Body of pancreas (tissue), 4 donors: ENCODE results near the gene EPHB1. TPM values are rescaled to one million over a fixed set of nuclear protein-coding genes. Genes with fewer than 3 reads are reported as not detected.
"Not testable (repeated sequence)": the region's sequence is repeated elsewhere in the genome, so short reads cannot be mapped to it uniquely, and the experiment has no call there.

ENCODE experiments used
- ATAC-seq: fragments of 150-250 bp; one replicate; pipeline ENCODE4 v1.9.1; 2016
- DNase-seq, 4 donors: peaks; one replicate each; pipeline ENCODE4 v3.0.0-alpha.2; 2019
- H3K27ac ChIP-seq, 4 donors: fragments of 200-600 bp; sonication (generic); 1 replicate in 3 of 4; 2 replicates in 1 of 4; pipeline versions ENCODE4 v1.5.1 to v1.6.1; 2016 to 2019; ENCODE audit warnings: mild to moderate bottlenecking in 1 of 4, mixed read lengths in 1 of 4, moderate library complexity in 1 of 4
- H3K27me3 ChIP-seq, 2 donors: fragments of 200-600 bp; sonication (generic); one replicate each; pipeline ENCODE4 v1.6.0; 2016; ENCODE audit warnings: mild to moderate bottlenecking in 1 of 2
- H3K36me3 ChIP-seq, 2 donors: fragments of 200-600 bp; sonication (generic); replicated peaks in 1 of 2; 2 replicates each; pipeline ENCODE4 v1.5.1; 2016; ENCODE audit warnings: low read depth in 2 of 2; ENCODE audit not compliant: insufficient read depth in 1 of 2
- H3K4me1 ChIP-seq: fragments of 200-600 bp; sonication (generic); one replicate; pipeline ENCODE4 v1.6.0; 2016
- H3K4me3 ChIP-seq, 2 donors: fragments of 200-600 bp; sonication (generic); 1 replicate in 1 of 2; 2 replicates in 1 of 2; pipeline ENCODE4 v1.5.1; 2016 to 2019
- H3K9me3 ChIP-seq, 3 donors: fragments of 200-600 bp; sonication (generic); 1 replicate in 2 of 3; 2 replicates in 1 of 3; pipeline ENCODE4 v1.5.1; 2016
- CTCF ChIP-seq, 7 experiments: fragments of 450-650 bp in 4 of 7; fragments of 200-600 bp in 3 of 7; sonication (generic) in 3 of 7; IDR thresholded peaks; one replicate each; pipeline ENCODE4 v1.5.1; 2016 to 2019; ENCODE audit warnings: antibody characterized with exemption in 7 of 7
- POLR2A ChIP-seq, 3 donors: fragments of 450-650 bp; IDR thresholded peaks; one replicate each; pipeline ENCODE4 v1.6.1; 2016; ENCODE audit warnings: antibody characterized with exemption in 3 of 3, mild to moderate bottlenecking in 2 of 3
- WGBS, 2 donors: methylation state at CpG; one replicate each; pipeline ENCODE4 v1.1.5; 2017; 5-methylcytosine and 5-hydroxymethylcytosine counted together
- intact Hi-C: fragments of 100-400 bp; cut with DNase I; formaldehyde crosslinking; loops from one replicate; pipeline ENCODE4 v1.15.1; 2023
- total RNA-seq, 2 donors: library from RNA; depleted of rRNA; stranded (reverse); fragments of >200 nt; gene quantifications; one replicate each; pipeline ENCODE4 v1.1.0, GENCODE V29; 2016

Gene EPHB1
- total RNA-seq, 2 donors from 2014 or later = 1.3 TPM; not detected in 1

- Histone ChIP-seq H3K27ac (no peak overlapping the region), H3K4me1 (no peaks in the 10 kb centered on the region), H3K4me3 (no peak overlapping the region), H3K36me3 (no peaks in the 10 kb centered on the region), H3K9me3 (no peaks in the 10 kb centered on the region), H3K27me3 (no peaks in the 10 kb centered on the region)
- intact Hi-C loops = no loop called here
- WGBS, 2 donors = 16 to 25% methylated on average over 2 of the region's 2 CpGs
- no peak for ATAC-seq
- TF ChIP-seq POLR2A (IDR thresholded peaks at IDR 0.05) = no peak
- TF ChIP-seq CTCF (IDR thresholded peaks at IDR 0.05) = no peak
- no peak for DNase-seq
These were observed 436.7 kb downstream of the EPHB1 start for GRCh38 chr3:135231737-135232136.

- TF ChIP-seq CTCF (IDR thresholded peaks at IDR 0.05) = no peak
- no peaks in the 10 kb centered on the region for H3K36me3 ChIP-seq
- H3K27me3 ChIP-seq = no peaks in the 10 kb centered on the region
- no peak overlapping the region for H3K27ac ChIP-seq
- no peak for DNase-seq
- no peaks in the 10 kb centered on the region for H3K9me3 ChIP-seq
- no peak overlapping the region for H3K4me3 ChIP-seq
- WGBS, 2 donors = 58 to 85% methylated on average over 2 of the region's 2 CpGs
- no peak for ATAC-seq
- intact Hi-C loops = no loop called here
- no peaks in the 10 kb centered on the region for H3K4me1 ChIP-seq
These were observed 437.2 kb downstream of the EPHB1 start for GRCh38 chr3:135232226-135232625.

- H3K27me3 ChIP-seq, H3K4me3 ChIP-seq, H3K9me3 ChIP-seq, DNase-seq, ATAC-seq, H3K4me1 ChIP-seq, H3K36me3 ChIP-seq, intact Hi-C loops, H3K27ac ChIP-seq: not testable (repeated sequence)
- 65 to 89% methylated on average over 3 of the region's 3 CpGs for WGBS, 2 donors
These were observed 438.4 kb downstream of the EPHB1 start for GRCh38 chr3:135233476-135233875.

GRCh38 chr3:135235541-135235940 is 440.5 kb downstream of the EPHB1 start:
- Histone ChIP-seq H3K4me3 (no peak overlapping the region), H3K27ac (no peak overlapping the region), H3K4me1 (no peaks in the 10 kb centered on the region), H3K27me3 (no peaks in the 10 kb centered on the region), H3K9me3 (no peaks in the 10 kb centered on the region), H3K36me3 (no peaks in the 10 kb centered on the region)
- no peak for DNase-seq
- intact Hi-C loops = no loop called here
- 65 to 72% methylated on average over 5 of the region's 5 CpGs for WGBS, 2 donors
- TF ChIP-seq POLR2A (IDR thresholded peaks at IDR 0.05) = no peak
- no peak for TF ChIP-seq CTCF (IDR thresholded peaks at IDR 0.05)
- no peak for ATAC-seq

GRCh38 chr3:135237371-135238143 is 442.5 kb downstream of the EPHB1 start:
- no peaks in the 10 kb centered on the region for H3K4me1 ChIP-seq
- DNase-seq (no peak), ATAC-seq (no peak)
- no peak overlapping the region for H3K4me3 ChIP-seq
- intact Hi-C loops = no loop called here
- WGBS, 2 donors = 31 to 45% methylated on average over 3 of the region's 3 CpGs
- no peaks in the 10 kb centered on the region for H3K36me3 ChIP-seq
- H3K27me3 ChIP-seq = no peaks in the 10 kb centered on the region
- no peak for TF ChIP-seq POLR2A (IDR thresholded peaks at IDR 0.05)
- H3K9me3 ChIP-seq = no peaks in the 10 kb centered on the region
- H3K27ac ChIP-seq = no peak overlapping the region
